OCI-LY7 (cell line): ENCODE measurements around the gene ELP4. TPM values are rescaled to one million over a fixed set of nuclear protein-coding genes. Genes with fewer than 3 reads are reported as not detected.

Experiments
- BruUV-seq: library from RNA; stranded (reverse); fragments of 400-500 nt; replicated peaks from 2 replicates; lab custom pipeline; 2021; lab: Mats Ljungman, UMichigan
- CTCF ChIA-PET: fragments of 300-600 bp; sonication (Branson Sonifier 250); formaldehyde crosslinking; loops from one replicate; lab custom pipeline; 2022; ENCODE audit warnings: antibody characterized with exemption; ENCODE audit not compliant: unreplicated experiment; lab: Charles Lee
- POLR2A ChIA-PET: fragments of 300-600 bp; sonication (Branson Sonifier 250); formaldehyde crosslinking; loops from one replicate; lab custom pipeline; 2022; ENCODE audit warnings: antibody characterized with exemption; lab: Charles Lee
- DNase-seq: peaks from one replicate; pipeline ENCODE4 v3.0.0-alpha.2; 2015; ENCODE audit warnings: low spot score
- H2AFZ ChIP-seq: fragments of 200-600 bp; sonication (generic), shearing (Covaris generic); 2 replicates; pipeline ENCODE4 v1.6.1; 2014; ENCODE audit warnings: mild to moderate bottlenecking, antibody characterized with exemption, low read length, moderate library complexity
- H3K27ac ChIP-seq: fragments of 200-600 bp; sonication (generic); 2 replicates; pipeline ENCODE4 v1.5.1; 2014; ENCODE audit warnings: mixed run types, low read depth, mild to moderate bottlenecking, moderate library complexity, low read length, inconsistent platforms; ENCODE audit not compliant: poor library complexity, severe bottlenecking
- H3K36me3 ChIP-seq: fragments of 200-600 bp; sonication (generic); 2 replicates; pipeline ENCODE4 v1.6.1; 2014; ENCODE audit warnings: mild to moderate bottlenecking, antibody characterized with exemption, low read length, moderate library complexity, mixed read lengths; ENCODE audit not compliant: insufficient read depth
- H3K4me1 ChIP-seq: fragments of 200-600 bp; sonication (generic); 2 replicates; pipeline ENCODE4 v1.5.1; 2014; ENCODE audit warnings: mild to moderate bottlenecking, low read length; ENCODE audit not compliant: insufficient read depth, poor library complexity, severe bottlenecking
- H3K4me2 ChIP-seq: fragments of 200-600 bp; sonication (generic); 2 replicates; pipeline ENCODE4 v1.6.1; 2014; ENCODE audit warnings: mild to moderate bottlenecking, low read length
- H3K4me3 ChIP-seq: fragments of 200-600 bp; sonication (generic); 2 replicates; pipeline ENCODE4 v1.5.1; 2014; ENCODE audit warnings: mild to moderate bottlenecking, low read depth, low read length; ENCODE audit not compliant: poor library complexity, severe bottlenecking
- H3K79me2 ChIP-seq: fragments of 200-600 bp; sonication (generic); 2 replicates; pipeline ENCODE4 v1.6.1; 2016; ENCODE audit warnings: low read depth, mild to moderate bottlenecking, low read length, moderate library complexity, mixed read lengths; ENCODE audit not compliant: insufficient read depth
- H3K9me2 ChIP-seq: fragments of 200-600 bp; sonication (generic); 2 replicates; pipeline ENCODE4 v1.6.1; 2016; ENCODE audit warnings: mild to moderate bottlenecking, low read length, mixed read lengths; ENCODE audit not compliant: insufficient read depth
- H3K9me3 ChIP-seq: fragments of 200-600 bp; sonication (generic); 2 replicates; pipeline ENCODE4 v1.6.1; 2014; ENCODE audit warnings: mild to moderate bottlenecking, mixed run types, low read length, mixed read lengths
- H4K20me1 ChIP-seq: fragments of 200-600 bp; sonication (generic); 2 replicates; pipeline ENCODE4 v1.6.1; 2014; ENCODE audit warnings: mild to moderate bottlenecking, antibody characterized with exemption, low read length, moderate library complexity, mixed read lengths; ENCODE audit not compliant: insufficient read depth
- CTCF ChIP-seq: fragments of 200-600 bp; sonication (generic); conservative IDR thresholded peaks from 2 replicates; pipeline ENCODE4 v1.5.1; 2014; ENCODE audit warnings: mild to moderate bottlenecking, antibody characterized with exemption, low read length, moderate library complexity, mixed read lengths
- EZH2phosphoT487 ChIP-seq: fragments of 200-600 bp; sonication (generic); IDR thresholded peaks from 2 replicates; pipeline ENCODE4 v1.6.1; 2018; ENCODE audit warnings: low read depth, borderline replicate concordance, mild to moderate bottlenecking, mixed run types, antibody characterized with exemption, low read length, moderate library complexity, mixed read lengths
- intact Hi-C: fragments of 100-400 bp; cut with micrococcal nuclease; formaldehyde crosslinking; loops from one replicate; pipeline ENCODE4 v1.10.0; 2022; ENCODE audit not compliant: unreplicated experiment
- total RNA-seq, 2 experiments: library from RNA; depleted of rRNA in 1 of 2; stranded (reverse); fragments of >200 nt in 1 of 2; shearing (Covaris generic) in 1 of 2; gene quantifications; 2 replicates each; pipeline ENCODE4 v1.2.3, GENCODE V29; 2014 to 2022

Gene ELP4
- total RNA-seq, 2 experiments from 2014 or later = 27.6 to 32.7 TPM

GRCh38 chr11:31795706-31796498, 286.3 kb downstream of the ELP4 start:
- H3K4me2 ChIP-seq = no peak overlapping the region
- no peak overlapping the region for H2AFZ ChIP-seq
- no peaks in the 10 kb centered on the region for H4K20me1 ChIP-seq
- intact Hi-C loops = no loop called here
- H3K4me3 ChIP-seq = no peak overlapping the region
- no peaks in the 10 kb centered on the region for H3K4me1 ChIP-seq
- no peak for TF ChIP-seq EZH2phosphoT487
- TF ChIP-seq CTCF = no peak
- no peaks in the 10 kb centered on the region for H3K79me2 ChIP-seq
- CTCF ChIA-PET = no interaction called here
- POLR2A ChIA-PET = no interaction called here
- no peaks in the 10 kb centered on the region for H3K9me3 ChIP-seq
- no peak overlapping the region for H3K27ac ChIP-seq
- H3K9me2 ChIP-seq = no peaks in the 10 kb centered on the region
- no peak for DNase-seq
- no TSS peak for BruUV-seq
- H3K36me3 ChIP-seq = no peaks in the 10 kb centered on the region

- BruUV-seq = no TSS peak
- no peak overlapping the region for H2AFZ ChIP-seq
- H4K20me1 ChIP-seq = no peaks in the 10 kb centered on the region
- ChIA-PET CTCF (no interaction called here), POLR2A (interaction anchor here (0.6 kb wide), 1 partner anchor 423 kb away, joined by 3 read pairs; no protein-coding TSS in a partner anchor)
- no peaks in the 10 kb centered on the region for H3K9me2 ChIP-seq
- H3K9me3 ChIP-seq = no peaks in the 10 kb centered on the region
- no peaks in the 10 kb centered on the region for H3K79me2 ChIP-seq
- H3K4me1 ChIP-seq = no peaks in the 10 kb centered on the region
- H3K36me3 ChIP-seq = no peaks in the 10 kb centered on the region
- TF ChIP-seq EZH2phosphoT487 (no peak), CTCF (no peak)
- no peak overlapping the region for H3K27ac ChIP-seq
- no peak overlapping the region for H3K4me3 ChIP-seq
- H3K4me2 ChIP-seq = no peak overlapping the region
- intact Hi-C loops = no loop called here
- DNase-seq = no peak
These were observed 287.1 kb downstream of the ELP4 start for GRCh38 chr11:31796499-31797189.
